Stimulated activated CD4-positive, alpha-beta T cell treated with anti-CD3 and anti-CD28 coated beads, Interleukin-15, amount 100 ng/mL, for 1 hour (primary cell): ENCODE measurements around the gene TMBIM6.
"Not testable (repeated sequence)": the region's sequence is repeated elsewhere in the genome, so short reads cannot be mapped to it uniquely, and the experiment has no call there.

ENCODE experiments used
- DNase-seq, 2 donors: peaks; one replicate each; pipeline ENCODE4 v3.0.0-alpha.2; 2020; ENCODE audit warnings: low read depth in 1 of 2, low spot score in 1 of 2

Gene TMBIM6

DNA sequence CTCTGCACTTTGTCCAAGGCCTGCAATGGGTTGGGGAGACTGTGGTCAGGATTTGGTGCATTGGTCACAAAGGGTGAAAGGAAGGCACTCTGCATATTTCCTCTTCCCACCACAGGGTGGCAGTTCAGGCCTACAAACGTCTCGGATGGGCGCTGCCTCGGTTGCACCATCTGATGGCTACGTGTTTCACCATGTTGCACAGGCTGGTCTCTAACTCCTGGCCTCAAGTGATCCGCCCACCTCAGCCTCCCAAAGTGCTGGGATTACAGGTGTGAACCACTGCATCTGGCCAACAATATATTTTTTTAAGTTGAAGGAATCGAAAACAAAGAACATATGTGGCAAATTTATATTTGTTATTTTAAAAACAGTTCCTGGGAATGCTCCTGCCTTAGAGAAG, 35.1 kb downstream of the TMBIM6 start:
- DNase-seq = peak in 1 of 2 donors; percentile 10

DNA sequence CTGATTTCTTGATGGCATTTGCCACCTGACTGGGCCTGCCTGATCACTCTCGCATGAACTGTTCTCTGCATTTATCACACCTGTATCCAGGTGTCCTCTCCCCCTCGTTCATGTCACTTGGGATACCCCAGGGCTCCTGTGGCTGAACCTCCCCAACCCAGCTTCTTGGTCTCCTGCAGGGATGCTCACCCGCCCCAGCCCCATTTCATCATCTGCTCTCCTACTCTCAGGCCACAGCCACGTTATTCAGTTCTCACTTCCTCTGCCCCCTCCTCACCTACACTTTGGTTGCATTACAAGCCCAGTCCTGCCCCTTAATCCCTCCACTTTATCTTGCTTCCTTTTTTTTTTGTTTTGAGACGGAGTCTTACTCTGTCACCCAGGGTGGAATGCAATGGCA, 35.5 kb downstream of the TMBIM6 start:
- DNase-seq = no peak

- DNase-seq = no peak
Measured at GRCh38 chr12:49777341-49777740, 36.0 kb downstream of the TMBIM6 start.

GRCh38 chr12:49777800-49778748, 36.7 kb downstream of the TMBIM6 start:
- peak; percentile 60 to 74 for DNase-seq

- no peak for DNase-seq
Measured at GRCh38 chr12:49779581-49779980, 38.2 kb downstream of the TMBIM6 start.

DNA sequence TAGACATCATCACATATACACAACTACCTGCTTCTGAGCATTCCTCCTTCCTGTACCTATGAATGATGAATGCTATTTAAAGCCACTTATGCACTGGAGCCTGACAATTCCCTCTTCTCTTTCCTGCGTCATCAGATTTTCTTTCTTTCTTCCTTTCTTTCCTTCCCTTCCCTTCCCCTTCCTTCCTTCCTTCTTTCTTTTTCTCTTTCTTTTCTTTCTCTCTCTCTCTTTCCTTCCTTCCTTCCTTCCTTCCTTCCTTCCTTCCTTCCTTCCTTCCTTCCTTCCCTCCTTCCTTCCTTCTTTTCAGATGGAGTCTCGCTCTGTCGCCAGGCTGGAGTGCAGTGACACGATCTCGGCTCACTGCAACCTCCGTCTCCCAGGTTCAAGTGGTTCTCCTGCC, 39.6 kb downstream of the TMBIM6 start:
- not testable (repeated sequence) for DNase-seq

GRCh38 chr12:49783917-49784676, 42.7 kb downstream of the TMBIM6 start:
- no peak for DNase-seq

DNA sequence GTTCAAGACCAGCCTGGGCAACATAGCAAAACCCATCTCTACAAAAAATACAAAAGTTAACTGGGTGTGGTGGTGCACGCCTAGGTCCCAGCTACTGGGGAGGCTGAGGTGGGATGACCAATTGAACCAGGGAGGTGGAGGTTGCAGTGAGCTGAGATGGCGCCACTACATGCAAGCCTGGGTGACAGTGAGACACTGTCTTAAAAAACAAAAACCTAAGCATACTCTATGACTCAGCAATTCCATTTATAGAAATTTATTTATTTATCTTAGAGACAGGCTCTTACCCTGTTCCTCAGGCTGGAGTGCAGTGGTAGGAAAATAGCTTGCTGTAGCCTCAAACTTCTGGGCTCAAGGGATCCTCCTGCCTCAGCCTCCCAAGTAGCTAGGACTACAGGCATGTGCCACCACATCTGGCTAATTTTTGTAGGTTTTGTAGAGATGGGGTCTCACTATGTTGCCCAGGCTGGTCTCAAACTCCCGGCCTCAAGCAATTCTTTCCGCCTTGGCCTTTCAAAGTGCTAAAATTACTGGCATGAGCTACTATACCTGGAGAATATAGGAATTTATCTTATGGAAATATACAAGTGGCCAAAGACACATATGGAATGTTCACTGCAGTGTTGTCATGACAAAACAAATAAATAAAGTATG, 43.5 kb downstream of the TMBIM6 start:
- no peak for DNase-seq

DNA sequence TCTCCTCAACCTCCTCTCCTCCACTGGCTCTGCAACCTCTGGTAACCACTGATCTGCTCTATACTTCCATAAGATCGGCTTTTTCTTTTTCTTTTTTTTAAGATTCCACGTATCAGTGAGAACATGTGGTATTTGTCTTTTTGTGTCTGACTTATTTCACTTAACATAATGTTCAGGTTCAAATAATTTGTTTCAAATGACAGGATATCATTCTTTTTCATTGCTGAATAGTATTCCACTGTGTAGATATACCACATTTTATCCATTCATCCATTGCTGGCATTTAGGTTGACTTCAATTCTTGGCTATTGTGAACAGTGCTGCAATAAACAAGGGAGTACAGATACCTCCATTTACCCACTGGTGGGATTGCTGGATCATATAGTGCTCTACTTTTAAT, 46.3 kb downstream of the TMBIM6 start:
- DNase-seq = no peak

DNA sequence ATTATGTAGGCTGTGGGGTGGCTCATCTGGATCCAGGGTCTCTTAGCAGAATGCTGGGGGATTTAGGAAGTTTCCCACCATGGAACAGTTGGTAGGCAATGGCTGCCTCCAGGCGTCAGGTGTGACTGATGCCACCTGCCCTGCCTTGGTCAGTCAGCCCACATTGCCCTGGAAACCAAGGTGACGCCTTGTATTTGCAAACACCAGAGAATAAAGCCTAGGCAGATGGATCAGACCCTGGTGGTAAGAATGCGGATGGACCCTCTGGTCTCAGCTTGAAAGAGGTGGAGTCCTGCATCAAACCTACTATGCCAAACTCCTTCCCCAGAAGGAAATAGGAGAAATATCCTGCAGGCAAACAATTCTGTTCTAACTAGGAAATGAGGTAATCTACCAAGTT, 48.6 kb downstream of the TMBIM6 start:
- DNase-seq = no peak

DNA sequence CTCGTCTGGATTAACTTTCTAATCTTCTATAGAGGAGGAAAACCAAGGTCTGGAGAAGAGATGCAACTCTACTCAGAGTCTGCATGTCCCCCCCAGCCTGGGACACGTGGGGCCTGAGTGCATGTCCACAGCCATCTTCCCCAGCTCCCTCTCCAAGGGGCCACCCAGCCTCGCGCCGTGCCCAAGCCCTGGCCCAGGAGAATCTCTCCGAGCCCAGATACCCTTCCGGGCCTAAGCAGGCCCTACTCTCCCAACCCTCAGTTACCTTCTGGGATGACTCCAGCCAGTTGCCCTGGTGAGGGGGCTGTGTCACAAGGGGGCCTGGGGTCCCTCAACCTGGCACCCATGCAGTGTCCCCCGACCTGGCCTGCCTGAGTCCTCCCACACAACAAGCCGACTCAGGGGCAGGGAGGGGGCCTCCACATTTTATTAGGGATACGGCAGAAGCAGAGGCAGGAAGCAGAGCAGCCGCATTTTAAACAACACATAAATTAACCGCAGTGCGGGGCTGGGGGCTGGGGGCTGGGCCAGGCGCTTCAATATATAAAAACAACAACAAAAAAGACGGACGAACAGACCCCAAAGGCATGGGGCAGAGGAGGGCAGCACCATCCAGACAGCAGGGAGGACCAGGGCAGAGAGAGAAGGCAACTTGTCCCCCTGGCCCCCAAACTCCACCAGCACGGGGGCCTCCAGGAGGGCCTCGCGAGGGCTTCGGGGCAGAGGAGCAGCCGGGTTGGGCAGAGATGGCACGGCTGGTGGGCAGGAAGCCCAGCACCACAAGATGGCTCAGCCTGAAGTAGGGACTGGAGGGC, 49.6 kb downstream of the TMBIM6 start:
- no peak for DNase-seq

- DNase-seq = no peak
Measured at GRCh38 chr12:49791700-49792099, 50.3 kb downstream of the TMBIM6 start.

GRCh38 chr12:49792181-49792970, 51.0 kb downstream of the TMBIM6 start:
- no peak for DNase-seq

DNA sequence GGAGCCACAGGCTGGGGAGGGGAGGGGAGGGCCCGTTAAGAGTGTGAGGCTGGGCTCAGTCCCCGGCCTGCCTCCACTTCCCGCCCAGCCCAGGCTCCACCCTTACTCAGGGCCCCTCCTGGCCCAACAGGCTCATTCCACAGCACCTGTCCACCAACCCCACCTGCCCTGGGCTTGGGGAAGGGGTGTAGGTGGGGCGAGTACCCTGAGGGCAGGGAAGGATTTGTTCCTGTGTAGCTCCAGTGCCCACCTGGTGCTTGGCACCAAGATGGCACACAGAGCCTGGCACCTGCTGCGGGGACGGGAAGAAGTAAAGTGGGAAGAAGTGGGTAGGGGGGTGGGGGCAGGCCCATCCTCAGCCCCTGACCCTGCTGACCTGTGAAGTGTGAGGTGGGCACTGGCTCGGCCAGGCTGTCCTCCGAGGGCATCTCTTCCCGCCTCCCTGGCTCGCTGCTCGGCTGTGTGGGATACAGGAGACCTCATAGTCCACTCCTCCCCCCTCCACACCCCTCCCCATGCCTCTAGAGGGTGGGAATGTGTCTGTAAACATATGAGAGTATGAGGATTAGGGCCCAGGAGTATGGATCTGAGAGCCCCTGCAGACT, 51.7 kb downstream of the TMBIM6 start:
- DNase-seq = no peak

DNA sequence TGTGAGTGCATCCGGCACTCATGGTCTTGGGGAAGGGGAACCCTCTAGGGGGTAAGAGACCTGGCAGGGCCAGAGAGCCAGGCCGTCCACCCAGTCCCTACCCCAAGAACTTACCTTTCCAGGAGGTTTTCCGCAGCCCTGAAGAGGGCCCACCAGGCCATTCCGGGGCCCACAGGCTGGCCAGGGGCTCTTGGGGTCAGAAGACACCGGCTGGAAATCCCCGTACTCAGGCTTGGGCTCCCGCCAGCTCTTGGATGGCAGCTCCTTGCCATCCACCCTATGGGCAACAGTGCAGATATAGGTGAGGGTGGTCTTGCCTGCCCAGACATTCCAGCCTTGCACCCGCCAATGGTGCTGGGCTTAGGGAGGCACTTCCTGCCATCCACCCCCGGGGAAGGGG, 52.3 kb downstream of the TMBIM6 start:
- DNase-seq = no peak

- no peak for DNase-seq
Measured at GRCh38 chr12:49794021-49794420, 52.7 kb downstream of the TMBIM6 start.

DNA sequence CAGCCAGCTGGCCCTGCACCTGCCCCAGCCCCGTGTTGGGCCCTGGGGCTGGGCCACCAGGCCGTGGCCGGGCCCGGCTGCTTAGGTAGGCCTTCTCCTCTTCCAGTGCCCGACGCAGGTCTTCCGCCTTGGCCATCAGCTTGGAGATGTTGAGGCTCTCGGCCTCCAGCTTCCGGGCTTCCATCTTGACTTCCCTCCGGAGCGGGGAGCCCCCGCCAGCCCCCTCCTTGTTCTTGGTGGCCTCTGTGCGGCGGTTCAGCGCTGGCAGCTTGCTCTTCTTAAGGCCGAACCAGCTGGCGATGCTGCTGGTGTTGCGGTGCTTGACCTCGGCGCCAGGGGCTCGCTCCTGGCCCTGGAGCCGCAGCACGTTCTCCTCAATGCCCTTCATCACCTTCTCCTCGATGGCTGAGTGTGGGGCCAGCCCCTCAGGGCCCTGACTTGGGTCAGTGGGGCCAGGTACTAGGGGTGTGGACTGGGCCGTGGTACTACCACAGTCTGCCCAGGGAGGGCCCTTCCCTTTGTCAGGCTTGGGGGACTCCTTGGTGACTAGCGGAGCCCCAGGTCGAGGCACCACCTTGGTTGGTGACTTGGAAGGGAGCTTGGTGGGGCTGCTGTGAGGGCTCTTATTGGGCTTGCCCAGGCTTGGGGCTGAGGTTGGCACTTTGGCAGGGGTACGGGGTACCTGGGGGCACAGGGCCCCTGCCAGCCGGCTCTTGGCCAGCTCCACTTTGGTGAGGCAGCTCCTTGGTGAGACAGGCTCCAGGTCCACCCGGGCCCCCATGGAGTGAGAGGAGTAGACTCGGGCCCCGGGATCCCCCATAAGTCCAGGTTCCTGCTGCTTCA, 53.7 kb downstream of the TMBIM6 start:
- no peak for DNase-seq

- DNase-seq = no peak
Measured at GRCh38 chr12:49795654-49796105, 54.3 kb downstream of the TMBIM6 start.

DNA sequence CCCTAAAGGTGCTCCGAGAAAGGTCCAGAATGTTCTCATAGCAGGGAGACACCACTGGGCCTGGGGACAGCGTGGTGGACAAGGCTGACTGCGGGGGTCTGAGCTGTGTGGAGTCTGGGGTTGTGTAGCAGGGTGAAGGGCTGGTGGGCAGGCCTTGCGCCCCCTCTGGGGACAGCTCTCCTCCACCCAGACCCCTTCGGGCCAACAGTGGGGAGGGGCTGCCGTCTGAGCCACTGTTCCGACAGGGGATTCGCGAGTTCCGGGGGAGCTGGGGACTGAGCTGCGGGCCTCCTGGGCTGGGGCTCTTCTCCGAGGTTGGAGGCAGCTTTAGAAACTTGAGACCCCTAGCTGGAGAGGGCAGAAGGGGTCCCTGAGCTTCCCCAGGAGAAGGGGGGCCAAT, 54.8 kb downstream of the TMBIM6 start:
- DNase-seq = no peak
